K562 (cell line): ENCODE measurements around the gene ZNF474. TPM values are rescaled to one million over a fixed set of nuclear protein-coding genes. Genes with fewer than 3 reads are reported as not detected.
A peak's percentile ranks its signal among the peaks of the same experiment; 100 is the strongest.

Source experiments
- CAMTA2 ChIP-seq: fragments of 250-450 bp; sonication (Bioruptor Pico); conservative IDR thresholded peaks from 2 replicates; pipeline ENCODE4 v1.5.1; 2022
- EGR1 ChIP-seq: fragments of 450-650 bp; conservative IDR thresholded peaks from 2 replicates; pipeline ENCODE4 v1.6.1; 2017; ENCODE audit warnings: mild to moderate bottlenecking
- ETV6 ChIP-seq, 3 experiments: fragments of 150-350 bp in 1 of 3; sonication (generic) in 1 of 3; formaldehyde crosslinking in 1 of 3; IDR thresholded peaks; 2 replicates each; pipeline versions ENCODE4 v1.6.1 to v1.8.0; 2014 to 2022; ENCODE audit warnings: borderline replicate concordance in 2 of 3, low read depth in 2 of 3, antibody characterized with exemption in 1 of 3, low read length in 1 of 3, mild to moderate bottlenecking in 1 of 3, missing genetic modification reagents in 1 of 3
- IRF2 ChIP-seq: sonication (generic); formaldehyde crosslinking; IDR thresholded peaks from 2 replicates; pipeline ENCODE4 v1.8.1; 2022; ENCODE audit warnings: mild to moderate bottlenecking, missing genetic modification reagents
- NFRKB ChIP-seq: fragments of 450-650 bp; IDR thresholded peaks from 2 replicates; pipeline ENCODE4 v1.6.1; 2016; ENCODE audit warnings: low read depth
- XRCC5 ChIP-seq: fragments of 200-400 bp; formaldehyde crosslinking; IDR thresholded peaks from 2 replicates; pipeline ENCODE4 v1.6.1; 2017; ENCODE audit warnings: low read depth, mild to moderate bottlenecking, low read length
- ZEB2 ChIP-seq: fragments of 450-650 bp; IDR thresholded peaks from 2 replicates; pipeline ENCODE4 v1.6.1; 2016
- ZNF551 ChIP-seq: fragments of 250-450 bp; sonication (Bioruptor Pico); IDR thresholded peaks from 2 replicates; pipeline ENCODE4 v1.5.0; 2021; ENCODE audit warnings: mild to moderate bottlenecking, moderate library complexity
- ZNF780A ChIP-seq: fragments of 250-450 bp; sonication (Bioruptor Pico); IDR thresholded peaks from 2 replicates; pipeline ENCODE4 v1.5.0; 2021; ENCODE audit warnings: mild to moderate bottlenecking
- polyA plus RNA-seq, 8 experiments: library from polyadenylated mRNA; depleted of rRNA in 4 of 8; stranded (reverse) in 5 of 8; unstranded in 3 of 8; fragments of >200 nt; fragmentation: Nextera tagmentation in 2 of 8; fragmentation: Illumina TruSeq in 1 of 8; extraction: Ambion mirVana in 2 of 8; extraction: Trizol in 1 of 8; gene quantifications; 2 replicates each; pipeline versions ENCODE4 v1.2.1 to v1.2.3, GENCODE V29; 2011 to 2014; ENCODE audit warnings: inconsistent platforms in 1 of 8, missing spikeins in 1 of 8
- total RNA-seq, 7 experiments: library from RNA; depleted of rRNA in 6 of 7; stranded (reverse); fragments of >200 nt in 6 of 7; fragmentation: Illumina TruSeq in 2 of 7; extraction: Trizol in 2 of 7; gene quantifications; 2 replicates each; pipeline versions ENCODE4 v1.2.1 to v1.2.3, GENCODE V29; 2011 to 2021; ENCODE audit warnings: low replicate concordance in 1 of 7
- TF ChIP-seq, protein P1 (sequence below): fragments of 450-650 bp; formaldehyde crosslinking; IDR thresholded peaks from 2 replicates; pipeline ENCODE4 v1.4.0; 2022; ENCODE audit warnings: missing genetic modification characterization
- TF ChIP-seq, protein P2 (sequence below), 2 experiments: fragments of 450-650 bp in 1 of 2; IDR thresholded peaks; 2 replicates each; pipeline ENCODE4 v1.6.1; 2011 to 2017; ENCODE audit warnings: low read depth in 2 of 2, antibody characterized with exemption in 1 of 2, borderline replicate concordance in 1 of 2, low read length in 1 of 2, mild to moderate bottlenecking in 1 of 2, mixed read lengths in 1 of 2; ENCODE audit not compliant: control insufficient read depth in 1 of 2
- TF ChIP-seq, protein P3 (sequence below), 2 experiments: fragments of 450-650 bp in 1 of 2; sonication (generic) in 1 of 2; formaldehyde crosslinking in 1 of 2; IDR thresholded peaks; 2 replicates each; pipeline versions ENCODE4 v1.7.1 to v1.9.0; 2016 to 2022; ENCODE audit warnings: inconsistent platforms in 1 of 2, mild to moderate bottlenecking in 1 of 2, missing genetic modification reagents in 1 of 2

ZNF474 gene
- total and polyA plus RNA-seq, 9 of the 15 experiments (the other 6 are each of a cell fraction or from before 2014, with no cell fraction given): 0.16 to 0.62 (median 0.39) TPM

DNA sequence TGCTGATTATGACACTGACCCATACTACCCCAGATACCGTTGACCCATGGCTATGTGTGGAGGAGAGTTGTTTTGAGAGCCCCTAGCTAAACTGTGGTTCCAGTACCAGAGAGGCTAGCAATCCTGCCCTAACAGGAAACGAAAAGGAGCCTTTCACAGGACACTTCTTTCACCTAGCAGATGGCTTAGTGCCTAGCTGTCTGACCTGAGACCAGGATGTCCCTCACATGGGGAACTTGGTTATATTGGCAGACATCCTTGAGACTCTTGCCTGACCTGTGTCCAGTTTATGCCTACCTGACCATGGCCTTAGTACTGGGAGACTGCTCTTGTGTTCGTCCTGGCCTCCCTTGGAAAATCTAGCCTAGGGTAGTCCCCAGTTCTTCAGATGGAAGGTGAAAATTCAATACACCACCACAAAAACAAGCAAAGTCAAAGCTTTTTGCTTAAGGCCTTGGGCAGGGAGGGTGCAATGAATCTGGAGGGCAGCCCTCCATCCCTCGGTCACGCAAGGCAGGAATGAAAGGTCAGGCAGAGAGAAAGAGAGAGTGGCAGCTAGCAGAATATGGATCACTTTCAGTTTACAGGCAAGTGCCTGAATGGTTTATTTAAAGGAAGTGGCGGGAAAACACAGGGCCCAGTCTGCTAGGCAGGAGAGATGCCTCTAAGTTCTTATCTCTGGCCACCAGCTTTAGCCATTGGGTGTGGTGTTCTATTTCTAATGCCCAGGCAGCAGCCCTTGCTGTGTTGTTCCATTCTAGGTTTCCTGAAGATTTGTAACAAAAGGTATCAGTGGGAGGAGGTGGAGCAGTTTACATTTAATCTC lies 16.4 kb upstream of the ZNF474 start (continued):
- TF ChIP-seq, protein P1, sequence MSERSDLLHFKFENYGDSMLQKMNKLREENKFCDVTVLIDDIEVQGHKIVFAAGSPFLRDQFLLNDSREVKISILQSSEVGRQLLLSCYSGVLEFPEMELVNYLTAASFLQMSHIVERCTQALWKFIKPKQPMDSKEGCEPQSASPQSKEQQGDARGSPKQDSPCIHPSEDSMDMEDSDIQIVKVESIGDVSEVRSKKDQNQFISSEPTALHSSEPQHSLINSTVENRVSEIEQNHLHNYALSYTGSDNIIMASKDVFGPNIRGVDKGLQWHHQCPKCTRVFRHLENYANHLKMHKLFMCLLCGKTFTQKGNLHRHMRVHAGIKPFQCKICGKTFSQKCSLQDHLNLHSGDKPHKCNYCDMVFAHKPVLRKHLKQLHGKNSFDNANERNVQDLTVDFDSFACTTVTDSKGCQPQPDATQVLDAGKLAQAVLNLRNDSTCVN (CRISPR knock-in tag): no peak
- TF ChIP-seq ZNF780A (CRISPR knock-in tag) (no peak), ETV6 (IDR thresholded peaks at IDR 0.05; ENCODE audit: borderline replicate concordance in 1 of 2, low read depth in 2 of 2, low read length in 1 of 2) (no peak), ETV6 (CRISPR knock-in tag; IDR thresholded peaks at IDR 0.05; ENCODE audit: borderline replicate concordance) (no peak), IRF2 (CRISPR knock-in tag) (no peak), ZNF551 (CRISPR knock-in tag) (no peak), EGR1 (0 out of 2 replicates have a peak, but pooled peaks have one; percentile 19), ZEB2 (peak; percentile 91), XRCC5 (no peak), CAMTA2 (CRISPR knock-in tag) (no peak), NFRKB (peak; percentile 92)
- TF ChIP-seq, protein P2, sequence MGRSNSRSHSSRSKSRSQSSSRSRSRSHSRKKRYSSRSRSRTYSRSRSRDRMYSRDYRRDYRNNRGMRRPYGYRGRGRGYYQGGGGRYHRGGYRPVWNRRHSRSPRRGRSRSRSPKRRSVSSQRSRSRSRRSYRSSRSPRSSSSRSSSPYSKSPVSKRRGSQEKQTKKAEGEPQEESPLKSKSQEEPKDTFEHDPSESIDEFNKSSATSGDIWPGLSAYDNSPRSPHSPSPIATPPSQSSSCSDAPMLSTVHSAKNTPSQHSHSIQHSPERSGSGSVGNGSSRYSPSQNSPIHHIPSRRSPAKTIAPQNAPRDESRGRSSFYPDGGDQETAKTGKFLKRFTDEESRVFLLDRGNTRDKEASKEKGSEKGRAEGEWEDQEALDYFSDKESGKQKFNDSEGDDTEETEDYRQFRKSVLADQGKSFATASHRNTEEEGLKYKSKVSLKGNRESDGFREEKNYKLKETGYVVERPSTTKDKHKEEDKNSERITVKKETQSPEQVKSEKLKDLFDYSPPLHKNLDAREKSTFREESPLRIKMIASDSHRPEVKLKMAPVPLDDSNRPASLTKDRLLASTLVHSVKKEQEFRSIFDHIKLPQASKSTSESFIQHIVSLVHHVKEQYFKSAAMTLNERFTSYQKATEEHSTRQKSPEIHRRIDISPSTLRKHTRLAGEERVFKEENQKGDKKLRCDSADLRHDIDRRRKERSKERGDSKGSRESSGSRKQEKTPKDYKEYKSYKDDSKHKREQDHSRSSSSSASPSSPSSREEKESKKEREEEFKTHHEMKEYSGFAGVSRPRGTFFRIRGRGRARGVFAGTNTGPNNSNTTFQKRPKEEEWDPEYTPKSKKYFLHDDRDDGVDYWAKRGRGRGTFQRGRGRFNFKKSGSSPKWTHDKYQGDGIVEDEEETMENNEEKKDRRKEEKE (IDR thresholded peaks at IDR 0.05; ENCODE audit: borderline replicate concordance in 1 of 2, control insufficient read depth in 1 of 2, low read depth in 2 of 2, low read length in 1 of 2): 0 out of 4 replicates have a peak, but pooled peaks of 1 of the 2 experiments have one; percentile 71
- TF ChIP-seq, protein P3, sequence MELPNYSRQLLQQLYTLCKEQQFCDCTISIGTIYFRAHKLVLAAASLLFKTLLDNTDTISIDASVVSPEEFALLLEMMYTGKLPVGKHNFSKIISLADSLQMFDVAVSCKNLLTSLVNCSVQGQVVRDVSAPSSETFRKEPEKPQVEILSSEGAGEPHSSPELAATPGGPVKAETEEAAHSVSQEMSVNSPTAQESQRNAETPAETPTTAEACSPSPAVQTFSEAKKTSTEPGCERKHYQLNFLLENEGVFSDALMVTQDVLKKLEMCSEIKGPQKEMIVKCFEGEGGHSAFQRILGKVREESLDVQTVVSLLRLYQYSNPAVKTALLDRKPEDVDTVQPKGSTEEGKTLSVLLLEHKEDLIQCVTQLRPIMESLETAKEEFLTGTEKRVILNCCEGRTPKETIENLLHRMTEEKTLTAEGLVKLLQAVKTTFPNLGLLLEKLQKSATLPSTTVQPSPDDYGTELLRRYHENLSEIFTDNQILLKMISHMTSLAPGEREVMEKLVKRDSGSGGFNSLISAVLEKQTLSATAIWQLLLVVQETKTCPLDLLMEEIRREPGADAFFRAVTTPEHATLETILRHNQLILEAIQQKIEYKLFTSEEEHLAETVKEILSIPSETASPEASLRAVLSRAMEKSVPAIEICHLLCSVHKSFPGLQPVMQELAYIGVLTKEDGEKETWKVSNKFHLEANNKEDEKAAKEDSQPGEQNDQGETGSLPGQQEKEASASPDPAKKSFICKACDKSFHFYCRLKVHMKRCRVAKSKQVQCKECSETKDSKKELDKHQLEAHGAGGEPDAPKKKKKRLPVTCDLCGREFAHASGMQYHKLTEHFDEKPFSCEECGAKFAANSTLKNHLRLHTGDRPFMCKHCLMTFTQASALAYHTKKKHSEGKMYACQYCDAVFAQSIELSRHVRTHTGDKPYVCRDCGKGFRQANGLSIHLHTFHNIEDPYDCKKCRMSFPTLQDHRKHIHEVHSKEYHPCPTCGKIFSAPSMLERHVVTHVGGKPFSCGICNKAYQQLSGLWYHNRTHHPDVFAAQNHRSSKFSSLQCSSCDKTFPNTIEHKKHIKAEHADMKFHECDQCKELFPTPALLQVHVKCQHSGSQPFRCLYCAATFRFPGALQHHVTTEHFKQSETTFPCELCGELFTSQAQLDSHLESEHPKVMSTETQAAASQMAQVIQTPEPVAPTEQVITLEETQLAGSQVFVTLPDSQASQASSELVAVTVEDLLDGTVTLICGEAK (IDR thresholded peaks at IDR 0.05): no peak
- TF ChIP-seq, protein P3 (CRISPR knock-in tag; IDR thresholded peaks at IDR 0.05): no peak
